ENCODE data around the gene SEC61B.

DNA sequence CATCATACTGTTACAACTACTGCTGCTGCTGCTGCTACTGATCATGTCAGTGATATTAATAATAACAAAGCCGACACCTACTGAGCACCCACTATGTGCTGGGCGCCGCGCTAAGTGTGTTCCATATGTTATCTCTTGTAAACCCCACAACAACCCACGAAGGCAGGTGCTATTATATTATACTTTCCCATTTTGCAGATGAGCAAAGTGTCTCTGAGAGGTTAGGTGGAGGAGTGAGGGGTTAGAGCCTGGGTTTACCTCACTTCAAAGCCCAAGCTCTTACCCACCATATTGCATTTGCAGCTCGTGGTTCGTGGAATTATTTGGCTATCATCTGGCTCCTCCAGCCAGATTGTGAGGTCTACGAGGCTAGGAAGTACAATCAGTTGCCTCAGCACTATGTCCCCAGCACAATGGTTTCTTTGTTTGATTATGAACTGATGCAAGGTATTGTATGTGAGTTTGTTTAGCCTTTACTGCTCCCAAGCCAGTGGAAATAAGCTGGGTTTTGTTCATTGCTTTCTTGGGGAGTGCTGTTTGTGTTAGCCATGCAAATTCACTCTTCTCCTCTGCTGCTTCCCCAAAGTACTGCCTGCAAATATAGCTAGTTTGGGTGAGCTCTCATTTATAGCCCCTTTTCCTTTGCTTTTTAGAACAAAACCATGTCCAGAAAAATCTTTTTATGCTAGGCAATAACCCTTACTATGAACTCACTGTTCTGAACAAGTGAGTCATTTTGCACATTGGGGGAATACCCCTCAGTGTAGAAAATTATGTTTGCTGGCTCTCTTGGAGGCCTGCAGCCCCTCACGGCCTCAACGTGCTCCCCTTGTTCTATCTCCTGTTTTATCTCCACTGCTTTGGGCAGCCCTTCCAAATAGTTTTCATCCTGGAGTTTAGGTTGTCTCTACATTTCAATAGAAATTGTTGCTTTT, 48.2 kb upstream of the SEC61B start:
- TF ChIP-seq, protein P1, sequence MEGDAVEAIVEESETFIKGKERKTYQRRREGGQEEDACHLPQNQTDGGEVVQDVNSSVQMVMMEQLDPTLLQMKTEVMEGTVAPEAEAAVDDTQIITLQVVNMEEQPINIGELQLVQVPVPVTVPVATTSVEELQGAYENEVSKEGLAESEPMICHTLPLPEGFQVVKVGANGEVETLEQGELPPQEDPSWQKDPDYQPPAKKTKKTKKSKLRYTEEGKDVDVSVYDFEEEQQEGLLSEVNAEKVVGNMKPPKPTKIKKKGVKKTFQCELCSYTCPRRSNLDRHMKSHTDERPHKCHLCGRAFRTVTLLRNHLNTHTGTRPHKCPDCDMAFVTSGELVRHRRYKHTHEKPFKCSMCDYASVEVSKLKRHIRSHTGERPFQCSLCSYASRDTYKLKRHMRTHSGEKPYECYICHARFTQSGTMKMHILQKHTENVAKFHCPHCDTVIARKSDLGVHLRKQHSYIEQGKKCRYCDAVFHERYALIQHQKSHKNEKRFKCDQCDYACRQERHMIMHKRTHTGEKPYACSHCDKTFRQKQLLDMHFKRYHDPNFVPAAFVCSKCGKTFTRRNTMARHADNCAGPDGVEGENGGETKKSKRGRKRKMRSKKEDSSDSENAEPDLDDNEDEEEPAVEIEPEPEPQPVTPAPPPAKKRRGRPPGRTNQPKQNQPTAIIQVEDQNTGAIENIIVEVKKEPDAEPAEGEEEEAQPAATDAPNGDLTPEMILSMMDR (IDR thresholded peaks at IDR 0.05): no peak
- no peak for TF ChIP-seq POLR2A (IDR thresholded peaks at IDR 0.05)
